SH-SY5Y (cell line): ENCODE results near the gene CDR2.

Source experiments
- GATA2 ChIP-seq: IDR thresholded peaks from 2 replicates; pipeline ENCODE4 v1.6.1; 2011; ENCODE audit warnings: mild to moderate bottlenecking, low read depth, low read length
- GATA3 ChIP-seq: IDR thresholded peaks from 2 replicates; pipeline ENCODE4 v1.6.1; 2011; ENCODE audit warnings: low read depth, mild to moderate bottlenecking, low read length, moderate library complexity

- TF ChIP-seq GATA3: no peak
- TF ChIP-seq GATA2: no peak
Observed at GRCh38 chr16:22346483-22346882, 27.9 kb downstream of the CDR2 start.
